Measurements from ENCODE around the gene FRMPD4. TPM values are rescaled to one million over a fixed set of nuclear protein-coding genes. Genes with fewer than 3 reads are reported as not detected.

FRMPD4 gene
- total RNA-seq, 5 donors from 2014 or later (not counting 1 experiment from before 2014, with no cell fraction given), result not detected

- DNase-seq (no peak), ATAC-seq (replicated peaks in 1 of 4) (no peak)
- Histone ChIP-seq H3K9me3 (no peaks in the 10 kb centered on the region), H3K4me3 (ENCODE audit: control insufficient read depth in 1 of 2, extremely low read depth in 1 of 2, low read length in 1 of 2) (no peak overlapping the region), H3K36me3 (ENCODE audit: control insufficient read depth in 2 of 2, extremely low read depth in 1 of 2, insufficient read depth in 1 of 2, low read length in 1 of 2) (no peaks in the 10 kb centered on the region), H3K27ac (ENCODE audit: low read length) (no peak overlapping the region), H3K27me3 (replicated peaks in 1 of 2; ENCODE audit: control insufficient read depth in 2 of 2, extremely low read depth in 1 of 2, insufficient read depth in 2 of 2, low read length in 1 of 2) (no peaks in the 10 kb centered on the region), H3K4me1 (ENCODE audit: control insufficient read depth in 1 of 2, extremely low read depth in 1 of 2, insufficient read depth in 2 of 2, low read length in 2 of 2) (no peaks in the 10 kb centered on the region)
- ChIA-PET POLR2A (interaction anchor here in 1 of 2 donors (0.6 kb wide), 1 partner anchor 13 kb away, joined by 3 read pairs; no protein-coding TSS in a partner anchor), CTCF (no interaction called here)
- H3K9me3 Mint-ChIP-seq, result peaks cover 3 to 6% (median 6%) of the 10 kb centered on the region in 3 donors
- 60% methylated on average over 1 of the region's 1 CpG for WGBS (ENCODE audit: insufficient coverage)
- no peak overlapping the region for H3K27ac Mint-ChIP-seq
- H3K4me3 Mint-ChIP-seq, result no peak overlapping the region
- no peaks in the 10 kb centered on the region for H3K36me3 Mint-ChIP-seq
- no peaks in the 10 kb centered on the region for H3K4me1 Mint-ChIP-seq
- H3K27me3 Mint-ChIP-seq, result peaks cover 0 to 11% of the 10 kb centered on the region in 2 donors
Measured at GRCh38 chrX:12263211-12263610, 124.9 kb downstream of the FRMPD4 start.

GRCh38 chrX:12269484-12269883 lies 131.2 kb downstream of the FRMPD4 start:
- no peak for DNase-seq
- WGBS (ENCODE audit: insufficient coverage), result no CpG with 5 or more reads among the region's 2 CpGs
- H3K4me3 ChIP-seq (ENCODE audit: control insufficient read depth in 1 of 2, extremely low read depth in 1 of 2, low read length in 1 of 2), result no peak overlapping the region
- Mint-ChIP-seq H3K9me3 (no peaks in the 10 kb centered on the region), H3K27ac (no peak overlapping the region), H3K36me3 (no peaks in the 10 kb centered on the region), H3K27me3 (peaks cover 0 to 4% of the 10 kb centered on the region in 2 donors), H3K4me1 (no peaks in the 10 kb centered on the region), H3K4me3 (no peak overlapping the region)
- H3K9me3 ChIP-seq, result no peaks in the 10 kb centered on the region
- no peaks in the 10 kb centered on the region for H3K36me3 ChIP-seq (ENCODE audit: control insufficient read depth in 2 of 2, extremely low read depth in 1 of 2, insufficient read depth in 1 of 2, low read length in 1 of 2)
- no peaks in the 10 kb centered on the region for H3K27me3 ChIP-seq (replicated peaks in 1 of 2; ENCODE audit: control insufficient read depth in 2 of 2, extremely low read depth in 1 of 2, insufficient read depth in 2 of 2, low read length in 1 of 2)
- no peak overlapping the region for H3K27ac ChIP-seq (ENCODE audit: low read length)
- ChIA-PET POLR2A (no interaction called here), CTCF (no interaction called here)
- no peaks in the 10 kb centered on the region for H3K4me1 ChIP-seq (ENCODE audit: control insufficient read depth in 1 of 2, extremely low read depth in 1 of 2, insufficient read depth in 2 of 2, low read length in 2 of 2)
- ATAC-seq (replicated peaks in 1 of 4), result no peak

GRCh38 chrX:12278151-12278550 lies 139.9 kb downstream of the FRMPD4 start:
- Mint-ChIP-seq H3K36me3 (no peaks in the 10 kb centered on the region), H3K27me3 (no peaks in the 10 kb centered on the region), H3K4me3 (no peak overlapping the region), H3K27ac (no peak overlapping the region), H3K4me1 (no peaks in the 10 kb centered on the region), H3K9me3 (peaks cover 0 to 4% (median 0%) of the 10 kb centered on the region in 3 donors)
- no peaks in the 10 kb centered on the region for H3K36me3 ChIP-seq (ENCODE audit: control insufficient read depth in 2 of 2, extremely low read depth in 1 of 2, insufficient read depth in 1 of 2, low read length in 1 of 2)
- no peaks in the 10 kb centered on the region for H3K27me3 ChIP-seq (replicated peaks in 1 of 2; ENCODE audit: control insufficient read depth in 2 of 2, extremely low read depth in 1 of 2, insufficient read depth in 2 of 2, low read length in 1 of 2)
- no peak for ATAC-seq (replicated peaks in 1 of 4)
- WGBS (ENCODE audit: insufficient coverage), result no CpG with 5 or more reads among the region's 1 CpG
- H3K4me1 ChIP-seq (ENCODE audit: control insufficient read depth in 1 of 2, extremely low read depth in 1 of 2, insufficient read depth in 2 of 2, low read length in 2 of 2), result no peaks in the 10 kb centered on the region
- no peak overlapping the region for H3K27ac ChIP-seq (ENCODE audit: low read length)
- DNase-seq, result no peak
- CTCF ChIA-PET, result no interaction called here
- POLR2A ChIA-PET, result no interaction called here
- H3K9me3 ChIP-seq, result no peaks in the 10 kb centered on the region
- H3K4me3 ChIP-seq (ENCODE audit: control insufficient read depth in 1 of 2, extremely low read depth in 1 of 2, low read length in 1 of 2), result no peak overlapping the region

- Histone ChIP-seq H3K9me3 (no peaks in the 10 kb centered on the region), H3K4me1 (ENCODE audit: control insufficient read depth in 1 of 2, extremely low read depth in 1 of 2, insufficient read depth in 2 of 2, low read length in 2 of 2) (no peaks in the 10 kb centered on the region), H3K36me3 (ENCODE audit: control insufficient read depth in 2 of 2, extremely low read depth in 1 of 2, insufficient read depth in 1 of 2, low read length in 1 of 2) (no peaks in the 10 kb centered on the region), H3K4me3 (ENCODE audit: control insufficient read depth in 1 of 2, extremely low read depth in 1 of 2, low read length in 1 of 2) (no peak overlapping the region), H3K27ac (ENCODE audit: low read length) (no peak overlapping the region), H3K27me3 (replicated peaks in 1 of 2; ENCODE audit: control insufficient read depth in 2 of 2, extremely low read depth in 1 of 2, insufficient read depth in 2 of 2, low read length in 1 of 2) (no peaks in the 10 kb centered on the region)
- CTCF ChIA-PET, result no interaction called here
- 100% methylated on average over 1 of the region's 2 CpGs for WGBS (ENCODE audit: insufficient coverage)
- DNase-seq (no peak), ATAC-seq (replicated peaks in 1 of 4) (no peak)
- Mint-ChIP-seq H3K27me3 (peaks cover 0 to 3% of the 10 kb centered on the region in 2 donors), H3K4me3 (no peak overlapping the region), H3K27ac (no peak overlapping the region), H3K4me1 (no peaks in the 10 kb centered on the region), H3K9me3 (no peaks in the 10 kb centered on the region), H3K36me3 (no peaks in the 10 kb centered on the region)
- POLR2A ChIA-PET, result no interaction called here
Measured at GRCh38 chrX:12282991-12283390, 144.7 kb downstream of the FRMPD4 start.

- H3K27me3 Mint-ChIP-seq, result peaks cover 2 to 15% of the 10 kb centered on the region in 2 donors
- peaks cover 0 to 4% (median 0%) of the 10 kb centered on the region in 3 donors for H3K9me3 Mint-ChIP-seq
- no peaks in the 10 kb centered on the region for H3K4me1 Mint-ChIP-seq
- H3K27me3 ChIP-seq (replicated peaks in 1 of 2; ENCODE audit: control insufficient read depth in 2 of 2, extremely low read depth in 1 of 2, insufficient read depth in 2 of 2, low read length in 1 of 2), result no peaks in the 10 kb centered on the region
- no peak overlapping the region for H3K4me3 ChIP-seq (ENCODE audit: control insufficient read depth in 1 of 2, extremely low read depth in 1 of 2, low read length in 1 of 2)
- H3K27ac Mint-ChIP-seq, result no peak overlapping the region
- H3K27ac ChIP-seq (ENCODE audit: low read length), result no peak overlapping the region
- H3K9me3 ChIP-seq, result no peaks in the 10 kb centered on the region
- DNase-seq (no peak), ATAC-seq (replicated peaks in 1 of 4) (no peak)
- POLR2A ChIA-PET, result no interaction called here
- no peak overlapping the region for H3K4me3 Mint-ChIP-seq
- no peaks in the 10 kb centered on the region for H3K4me1 ChIP-seq (ENCODE audit: control insufficient read depth in 1 of 2, extremely low read depth in 1 of 2, insufficient read depth in 2 of 2, low read length in 2 of 2)
- no CpG with 5 or more reads among the region's 7 CpGs for WGBS (ENCODE audit: insufficient coverage)
- no peaks in the 10 kb centered on the region for H3K36me3 Mint-ChIP-seq
- H3K36me3 ChIP-seq (ENCODE audit: control insufficient read depth in 2 of 2, extremely low read depth in 1 of 2, insufficient read depth in 1 of 2, low read length in 1 of 2), result no peaks in the 10 kb centered on the region
- CTCF ChIA-PET, result no interaction called here
Measured at GRCh38 chrX:12292996-12293765, 154.9 kb downstream of the FRMPD4 start.

GRCh38 chrX:12297353-12297752 lies 159.1 kb downstream of the FRMPD4 start:
- Histone ChIP-seq H3K4me1 (ENCODE audit: control insufficient read depth in 1 of 2, extremely low read depth in 1 of 2, insufficient read depth in 2 of 2, low read length in 2 of 2) (no peaks in the 10 kb centered on the region), H3K36me3 (ENCODE audit: control insufficient read depth in 2 of 2, extremely low read depth in 1 of 2, insufficient read depth in 1 of 2, low read length in 1 of 2) (no peaks in the 10 kb centered on the region), H3K4me3 (ENCODE audit: control insufficient read depth in 1 of 2, extremely low read depth in 1 of 2, low read length in 1 of 2) (no peak overlapping the region), H3K9me3 (no peaks in the 10 kb centered on the region), H3K27me3 (replicated peaks in 1 of 2; ENCODE audit: control insufficient read depth in 2 of 2, extremely low read depth in 1 of 2, insufficient read depth in 2 of 2, low read length in 1 of 2) (no peaks in the 10 kb centered on the region), H3K27ac (ENCODE audit: low read length) (no peak overlapping the region)
- Mint-ChIP-seq H3K27me3 (peaks cover 2 to 21% of the 10 kb centered on the region in 2 donors), H3K4me1 (no peaks in the 10 kb centered on the region), H3K9me3 (peaks cover 0 to 4% (median 0%) of the 10 kb centered on the region in 3 donors), H3K36me3 (no peaks in the 10 kb centered on the region), H3K4me3 (no peak overlapping the region), H3K27ac (no peak overlapping the region)
- 80% methylated on average over 1 of the region's 4 CpGs for WGBS (ENCODE audit: insufficient coverage)
- ChIA-PET POLR2A (no interaction called here), CTCF (no interaction called here)
- ATAC-seq (replicated peaks in 1 of 4) (no peak), DNase-seq (no peak)
